ENCODE measurements around the gene MAIP1. TPM values are rescaled to one million over a fixed set of nuclear protein-coding genes. Genes with fewer than 3 reads are reported as not detected.

The MAIP1 gene
- polyA plus RNA-seq, 2 of the 4 experiments (the other 2 are of a cell fraction): 36.9 to 50.9 TPM

GRCh38 chr2:199972088-199972626, 16.8 kb downstream of the MAIP1 start (continued):
- TF ChIP-seq, protein P1, sequence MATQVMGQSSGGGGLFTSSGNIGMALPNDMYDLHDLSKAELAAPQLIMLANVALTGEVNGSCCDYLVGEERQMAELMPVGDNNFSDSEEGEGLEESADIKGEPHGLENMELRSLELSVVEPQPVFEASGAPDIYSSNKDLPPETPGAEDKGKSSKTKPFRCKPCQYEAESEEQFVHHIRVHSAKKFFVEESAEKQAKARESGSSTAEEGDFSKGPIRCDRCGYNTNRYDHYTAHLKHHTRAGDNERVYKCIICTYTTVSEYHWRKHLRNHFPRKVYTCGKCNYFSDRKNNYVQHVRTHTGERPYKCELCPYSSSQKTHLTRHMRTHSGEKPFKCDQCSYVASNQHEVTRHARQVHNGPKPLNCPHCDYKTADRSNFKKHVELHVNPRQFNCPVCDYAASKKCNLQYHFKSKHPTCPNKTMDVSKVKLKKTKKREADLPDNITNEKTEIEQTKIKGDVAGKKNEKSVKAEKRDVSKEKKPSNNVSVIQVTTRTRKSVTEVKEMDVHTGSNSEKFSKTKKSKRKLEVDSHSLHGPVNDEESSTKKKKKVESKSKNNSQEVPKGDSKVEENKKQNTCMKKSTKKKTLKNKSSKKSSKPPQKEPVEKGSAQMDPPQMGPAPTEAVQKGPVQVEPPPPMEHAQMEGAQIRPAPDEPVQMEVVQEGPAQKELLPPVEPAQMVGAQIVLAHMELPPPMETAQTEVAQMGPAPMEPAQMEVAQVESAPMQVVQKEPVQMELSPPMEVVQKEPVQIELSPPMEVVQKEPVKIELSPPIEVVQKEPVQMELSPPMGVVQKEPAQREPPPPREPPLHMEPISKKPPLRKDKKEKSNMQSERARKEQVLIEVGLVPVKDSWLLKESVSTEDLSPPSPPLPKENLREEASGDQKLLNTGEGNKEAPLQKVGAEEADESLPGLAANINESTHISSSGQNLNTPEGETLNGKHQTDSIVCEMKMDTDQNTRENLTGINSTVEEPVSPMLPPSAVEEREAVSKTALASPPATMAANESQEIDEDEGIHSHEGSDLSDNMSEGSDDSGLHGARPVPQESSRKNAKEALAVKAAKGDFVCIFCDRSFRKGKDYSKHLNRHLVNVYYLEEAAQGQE (IDR thresholded peaks at IDR 0.05): no peak
- TF ChIP-seq KDM1A (IDR thresholded peaks at IDR 0.05; ENCODE audit: low read depth) (no peak), BHLHE40 (IDR thresholded peaks at IDR 0.05; ENCODE audit: low read depth, low read length) (no peak)

DNA sequence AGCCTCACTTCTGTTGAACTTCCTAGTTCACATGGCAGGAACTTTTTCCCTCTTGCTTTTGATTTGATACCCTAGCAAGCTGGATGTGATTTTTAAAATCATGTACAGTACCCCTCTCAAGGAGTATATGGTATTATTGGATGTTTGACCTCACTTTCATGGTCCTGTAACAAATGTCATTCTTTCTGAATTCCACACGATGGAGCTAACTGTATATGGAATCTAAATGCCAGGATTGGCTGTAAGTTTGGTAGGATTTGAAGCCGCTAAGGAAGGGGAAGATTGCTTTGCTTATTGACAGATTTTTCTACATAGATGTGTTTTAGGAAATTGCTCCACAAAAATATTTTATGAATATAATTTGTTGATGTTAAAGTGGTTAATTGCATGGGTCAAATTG, 18.3 kb downstream of the MAIP1 start:
- peak; percentile 70 to 81; a peak in 5 of 6 replicates for ATAC-seq
- H3K9me3 ChIP-seq: no peaks in the 10 kb centered on the region
- TF ChIP-seq SMC3 (IDR thresholded peaks at IDR 0.05) (peak; percentile 74), TP53 (CRISPR knock-in tag; IDR thresholded peaks at IDR 0.05) (no peak), RAD21 (conservative IDR thresholded peaks at IDR 0.05 in 1 of 2, IDR thresholded peaks at IDR 0.05 in 1 of 2) (peak; percentile 84 to 87), RNF2 (IDR thresholded peaks at IDR 0.05; ENCODE audit: borderline replicate concordance, low read depth) (no peak), HOXB13 (CRISPR knock-in tag; IDR thresholded peaks at IDR 0.05; ENCODE audit: low read depth) (no peak), ZFP36 (IDR thresholded peaks at IDR 0.05; ENCODE audit: borderline replicate concordance, partially characterized antibody) (no peak), HEYL (CRISPR knock-in tag; IDR thresholded peaks at IDR 0.05) (no peak), HOXA7 (CRISPR knock-in tag; IDR thresholded peaks at IDR 0.05) (no peak), TFCP2L1 (CRISPR knock-in tag; IDR thresholded peaks at IDR 0.05) (no peak), CTCF (IDR thresholded peaks at IDR 0.05) (peak; percentile 82), GATA3 (IDR thresholded peaks at IDR 0.05; ENCODE audit: borderline replicate concordance) (no peak)
- peak; percentile 49 for FAIRE-seq
- peaks cover 28% of the 10 kb centered on the region for H3K4me1 ChIP-seq
- H3K4me2 ChIP-seq: no peak overlapping the region
- no peak overlapping the region for H3K4me3 ChIP-seq
- CTCF ChIA-PET: interaction anchor here (0.8 to 3.9 kb wide), 38 partner anchors 8 to 740 kb away, joined by 3 to 64 read pairs (median 4); partner anchors contain the start of genes KCTD18 and SPATS2L
- peak overlapping the region in 1 of 2 experiments; percentile 80; a peak in 3 of 6 replicates for H3K27ac ChIP-seq
- DNase-seq (ENCODE audit: low read depth in 1 of 2, low spot score in 1 of 2): peak; percentile 15 to 46
- POLR2A ChIA-PET: interaction anchor here (0.6 to 0.9 kb wide), 3 partner anchors 12 to 641 kb away, joined by 3 to 4 read pairs (median 3); partner anchors contain the start of gene KCTD18
- WGBS (ENCODE audit: missing lambda C conversion rate): 30% methylated on average over 2 of the region's 2 CpGs

- POLR2A ChIA-PET: no interaction called here
- Histone ChIP-seq H3K27ac (peak overlapping the region; percentile 59 to 80; a peak in 5 of 6 replicates), H3K9me3 (no peaks in the 10 kb centered on the region), H3K4me3 (no peak overlapping the region), H3K4me2 (peak overlapping the region; percentile 20; the same call in 2 of the 3 replicates), H3K4me1 (peaks cover 41% of the 10 kb centered on the region)
- WGBS (ENCODE audit: missing lambda C conversion rate): 93% methylated on average over 3 of the region's 3 CpGs
- ATAC-seq (no peak), FAIRE-seq (no peak), DNase-seq (ENCODE audit: low read depth in 1 of 2, low spot score in 1 of 2) (no peak)
- no peak for TF ChIP-seq CBX2 (IDR thresholded peaks at IDR 0.05; ENCODE audit: borderline replicate concordance, low read depth)
- no peak for TF ChIP-seq NR3C1 (IDR thresholded peaks at IDR 0.05)
- TF ChIP-seq MAX (IDR thresholded peaks at IDR 0.05): no peak
- no peak for TF ChIP-seq ZSCAN20 (CRISPR knock-in tag; IDR thresholded peaks at IDR 0.05)
- no peak for TF ChIP-seq POLR2AphosphoS2 (conservative IDR thresholded peaks at IDR 0.05; ENCODE audit: low read length)
- TF ChIP-seq MYC (IDR thresholded peaks at IDR 0.05; ENCODE audit: borderline replicate concordance, low read length): no peak
- no peak for TF ChIP-seq HOXA7 (CRISPR knock-in tag; IDR thresholded peaks at IDR 0.05)
- TF ChIP-seq, protein P1 (IDR thresholded peaks at IDR 0.05): no peak
- no peak for TF ChIP-seq USF2 (IDR thresholded peaks at IDR 0.05)
- TF ChIP-seq CHD4 (IDR thresholded peaks at IDR 0.05; ENCODE audit: borderline replicate concordance): no peak
- CTCF ChIA-PET: interaction anchor here (0.6 to 3.9 kb wide), 8 partner anchors 10 to 760 kb away, joined by 3 to 64 read pairs (median 6); partner anchors contain the start of gene KCTD18
These were observed 20.0 kb downstream of the MAIP1 start for GRCh38 chr2:199975273-199975895.

All from A549 (cell line).